HepG2 (cell line): Measurements from ENCODE around the gene CHSY3.

Source experiments
- BRD4 ChIP-seq: sonication (generic); formaldehyde crosslinking; IDR thresholded peaks from 2 replicates; pipeline ENCODE4 v1.4.0; 2020; ENCODE audit warnings: missing genetic modification reagents
- EZH2 ChIP-seq: conservative IDR thresholded peaks from 2 replicates; pipeline ENCODE4 v1.6.1; 2012; ENCODE audit warnings: mild to moderate bottlenecking, low read depth, low read length, moderate library complexity
- FIP1L1 ChIP-seq: fragments of 200-400 bp; formaldehyde crosslinking; IDR thresholded peaks from 2 replicates; pipeline ENCODE4 v1.6.1; 2018; ENCODE audit warnings: low read depth, mild to moderate bottlenecking, low read length, moderate library complexity, borderline replicate concordance; ENCODE audit not compliant: insufficient read depth
- HNRNPL ChIP-seq: fragments of 200-400 bp; formaldehyde crosslinking; IDR thresholded peaks from 2 replicates; pipeline ENCODE4 v1.6.1; 2017; ENCODE audit warnings: mild to moderate bottlenecking, low read depth, low read length
- JUN ChIP-seq: sonication (generic); formaldehyde crosslinking; IDR thresholded peaks from 2 replicates; pipeline ENCODE4 v1.4.0; 2020; ENCODE audit warnings: mild to moderate bottlenecking, missing genetic modification reagents
- MAFK ChIP-seq, 2 experiments: IDR thresholded peaks in 1 of 2; conservative IDR thresholded peaks in 1 of 2; 2 replicates each; pipeline ENCODE4 v1.6.1; 2011; ENCODE audit warnings: improper control_type of control experiment in 2 of 2, low read length in 2 of 2
- RNF2 ChIP-seq: fragments of 450-650 bp; conservative IDR thresholded peaks from 2 replicates; pipeline ENCODE4 v1.6.1; 2016; ENCODE audit warnings: low read depth
- STAG1 ChIP-seq: sonication (generic); formaldehyde crosslinking; IDR thresholded peaks from 2 replicates; pipeline ENCODE4 v1.4.0; 2020; ENCODE audit warnings: missing genetic modification reagents
- TAF15 ChIP-seq: fragments of 200-400 bp; formaldehyde crosslinking; IDR thresholded peaks from one replicate; pipeline ENCODE4 v1.6.1; 2018; ENCODE audit warnings: mild to moderate bottlenecking, low read depth, low read length; ENCODE audit not compliant: poor library complexity, severe bottlenecking
- ZNF7 ChIP-seq: IDR thresholded peaks from 2 replicates; pipeline ENCODE4 v1.6.1; 2016; ENCODE audit warnings: missing biosample characterization, missing genetic modification reagents
- ZNF747 ChIP-seq: sonication (generic); formaldehyde crosslinking; IDR thresholded peaks from 2 replicates; pipeline ENCODE4 v1.8.1; 2023; ENCODE audit warnings: missing genetic modification reagents, mild to moderate bottlenecking, borderline replicate concordance
- TF ChIP-seq, protein P1 (sequence below): sonication (generic); formaldehyde crosslinking; IDR thresholded peaks from one replicate; pipeline ENCODE4 v1.5.1; 2020; ENCODE audit warnings: mild to moderate bottlenecking, missing genetic modification reagents; ENCODE audit errors: not compliant biosample characterization
- TF ChIP-seq, protein P2 (sequence below): sonication (generic); formaldehyde crosslinking; IDR thresholded peaks from 2 replicates; pipeline ENCODE4 v1.8.1; 2022; ENCODE audit warnings: mild to moderate bottlenecking, missing genetic modification reagents

DNA sequence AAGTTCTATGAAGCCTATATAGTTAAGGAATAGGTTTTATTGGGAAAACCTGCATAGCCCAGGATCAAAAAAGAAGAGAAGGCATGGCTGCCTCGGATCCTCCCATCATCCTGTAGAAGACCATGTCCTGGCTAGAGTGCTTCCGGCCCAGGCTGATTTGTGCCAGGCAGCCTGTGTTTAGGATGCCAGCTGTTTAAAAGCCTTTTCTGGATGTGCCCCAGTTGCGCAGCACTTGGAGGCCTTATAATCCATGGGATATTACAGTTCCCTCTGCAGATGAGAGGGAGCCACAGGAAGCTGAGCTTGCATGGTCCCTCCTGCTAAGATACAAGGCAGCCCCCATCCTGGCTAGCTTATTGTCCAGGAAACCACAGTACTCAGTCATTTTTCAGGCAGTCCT is 97.9 kb downstream of the CHSY3 start:
- TF ChIP-seq STAG1 (CRISPR knock-in tag) (no peak), ZNF747 (CRISPR knock-in tag) (no peak), FIP1L1 (no peak), JUN (CRISPR knock-in tag) (no peak), BRD4 (CRISPR knock-in tag) (no peak), ZNF7 (CRISPR knock-in tag) (no peak), TAF15 (no peak), EZH2 (no peak), HNRNPL (no peak), RNF2 (no peak), MAFK (conservative IDR thresholded peaks at IDR 0.05 in 1 of 2, IDR thresholded peaks at IDR 0.05 in 1 of 2; ENCODE audit: low read length in 2 of 2) (no peak)
- TF ChIP-seq, protein P1, sequence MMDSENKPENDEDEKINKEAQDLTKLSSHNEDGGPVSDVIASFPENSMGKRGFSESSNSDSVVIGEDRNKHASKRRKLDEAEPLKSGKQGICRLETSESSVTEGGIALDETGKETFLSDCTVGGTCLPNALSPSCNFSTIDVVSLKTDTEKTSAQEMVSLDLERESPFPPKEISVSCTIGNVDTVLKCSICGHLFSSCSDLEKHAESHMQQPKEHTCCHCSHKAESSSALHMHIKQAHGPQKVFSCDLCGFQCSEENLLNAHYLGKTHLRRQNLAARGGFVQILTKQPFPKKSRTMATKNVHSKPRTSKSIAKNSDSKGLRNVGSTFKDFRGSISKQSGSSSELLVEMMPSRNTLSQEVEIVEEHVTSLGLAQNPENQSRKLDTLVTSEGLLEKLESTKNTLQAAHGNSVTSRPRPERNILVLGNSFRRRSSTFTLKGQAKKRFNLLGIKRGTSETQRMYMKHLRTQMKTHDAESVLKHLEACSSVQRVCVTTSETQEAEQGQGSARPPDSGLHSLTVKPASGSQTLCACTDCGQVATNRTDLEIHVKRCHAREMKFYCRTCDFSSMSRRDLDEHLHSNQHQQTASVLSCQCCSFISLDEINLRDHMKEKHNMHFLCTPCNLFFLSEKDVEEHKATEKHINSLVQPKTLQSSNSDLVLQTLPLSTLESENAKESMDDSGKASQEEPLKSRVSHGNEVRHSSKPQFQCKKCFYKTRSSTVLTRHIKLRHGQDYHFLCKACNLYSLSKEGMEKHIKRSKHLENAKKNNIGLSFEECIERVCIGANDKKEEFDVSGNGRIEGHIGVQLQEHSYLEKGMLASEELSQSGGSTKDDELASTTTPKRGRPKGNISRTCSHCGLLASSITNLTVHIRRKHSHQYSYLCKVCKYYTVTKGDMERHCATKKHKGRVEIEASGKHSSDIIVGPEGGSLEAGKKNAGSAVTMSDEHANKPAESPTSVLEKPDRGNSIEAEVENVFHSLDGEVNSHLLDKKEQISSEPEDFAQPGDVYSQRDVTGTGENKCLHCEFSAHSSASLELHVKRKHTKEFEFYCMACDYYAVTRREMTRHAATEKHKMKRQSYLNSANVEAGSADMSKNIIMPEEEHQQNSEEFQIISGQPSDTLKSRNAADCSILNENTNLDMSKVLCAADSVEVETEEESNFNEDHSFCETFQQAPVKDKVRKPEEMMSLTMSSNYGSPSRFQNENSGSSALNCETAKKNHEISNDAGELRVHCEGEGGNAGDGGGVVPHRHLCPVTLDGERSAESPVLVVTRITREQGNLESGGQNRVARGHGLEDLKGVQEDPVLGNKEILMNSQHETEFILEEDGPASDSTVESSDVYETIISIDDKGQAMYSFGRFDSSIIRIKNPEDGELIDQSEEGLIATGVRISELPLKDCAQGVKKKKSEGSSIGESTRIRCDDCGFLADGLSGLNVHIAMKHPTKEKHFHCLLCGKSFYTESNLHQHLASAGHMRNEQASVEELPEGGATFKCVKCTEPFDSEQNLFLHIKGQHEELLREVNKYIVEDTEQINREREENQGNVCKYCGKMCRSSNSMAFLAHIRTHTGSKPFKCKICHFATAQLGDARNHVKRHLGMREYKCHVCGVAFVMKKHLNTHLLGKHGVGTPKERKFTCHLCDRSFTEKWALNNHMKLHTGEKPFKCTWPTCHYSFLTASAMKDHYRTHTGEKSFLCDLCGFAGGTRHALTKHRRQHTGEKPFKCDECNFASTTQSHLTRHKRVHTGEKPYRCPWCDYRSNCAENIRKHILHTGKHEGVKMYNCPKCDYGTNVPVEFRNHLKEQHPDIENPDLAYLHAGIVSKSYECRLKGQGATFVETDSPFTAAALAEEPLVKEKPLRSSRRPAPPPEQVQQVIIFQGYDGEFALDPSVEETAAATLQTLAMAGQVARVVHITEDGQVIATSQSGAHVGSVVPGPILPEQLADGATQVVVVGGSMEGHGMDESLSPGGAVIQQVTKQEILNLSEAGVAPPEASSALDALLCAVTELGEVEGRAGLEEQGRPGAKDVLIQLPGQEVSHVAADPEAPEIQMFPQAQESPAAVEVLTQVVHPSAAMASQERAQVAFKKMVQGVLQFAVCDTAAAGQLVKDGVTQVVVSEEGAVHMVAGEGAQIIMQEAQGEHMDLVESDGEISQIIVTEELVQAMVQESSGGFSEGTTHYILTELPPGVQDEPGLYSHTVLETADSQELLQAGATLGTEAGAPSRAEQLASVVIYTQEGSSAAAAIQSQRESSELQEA (CRISPR knock-in tag), result no peak
- TF ChIP-seq, protein P2, sequence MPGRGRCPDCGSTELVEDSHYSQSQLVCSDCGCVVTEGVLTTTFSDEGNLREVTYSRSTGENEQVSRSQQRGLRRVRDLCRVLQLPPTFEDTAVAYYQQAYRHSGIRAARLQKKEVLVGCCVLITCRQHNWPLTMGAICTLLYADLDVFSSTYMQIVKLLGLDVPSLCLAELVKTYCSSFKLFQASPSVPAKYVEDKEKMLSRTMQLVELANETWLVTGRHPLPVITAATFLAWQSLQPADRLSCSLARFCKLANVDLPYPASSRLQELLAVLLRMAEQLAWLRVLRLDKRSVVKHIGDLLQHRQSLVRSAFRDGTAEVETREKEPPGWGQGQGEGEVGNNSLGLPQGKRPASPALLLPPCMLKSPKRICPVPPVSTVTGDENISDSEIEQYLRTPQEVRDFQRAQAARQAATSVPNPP (CRISPR knock-in tag), result no peak
